Measurements from ENCODE around the gene SYNJ2. TPM values are rescaled to one million over a fixed set of nuclear protein-coding genes. Genes with fewer than 3 reads are reported as not detected.

SYNJ2 gene
- total RNA-seq, 2 experiments from 2014 or later = 32.2 to 32.3 TPM

GRCh38 chr6:158078320-158078719, 96.7 kb downstream of the SYNJ2 start:
- POLR2A ChIA-PET = no interaction called here
- Mint-ChIP-seq H3K27ac (no peak overlapping the region), H3K36me3 (peaks cover 41% of the 10 kb centered on the region), H3K9me3 (no peaks in the 10 kb centered on the region), H3K4me1 (ENCODE audit: low read depth) (no peaks in the 10 kb centered on the region), H3K4me3 (no peak overlapping the region), H3K27me3 (no peaks in the 10 kb centered on the region)
- CTCF ChIA-PET = no interaction called here
- intact Hi-C loops (cut with micrococcal nuclease) = no loop called here
- DNase-seq = no peak

GRCh38 chr6:158080849-158081656, 99.4 kb downstream of the SYNJ2 start:
- no peak overlapping the region for H3K27ac Mint-ChIP-seq

GRCh38 chr6:158081657-158081935, 99.9 kb downstream of the SYNJ2 start:
- H3K4me1 Mint-ChIP-seq (ENCODE audit: low read depth) = no peaks in the 10 kb centered on the region
- peaks cover 42% of the 10 kb centered on the region for H3K36me3 Mint-ChIP-seq
- H3K4me3 Mint-ChIP-seq = no peak overlapping the region
- CTCF ChIA-PET = interaction anchor here (1.0 kb wide), 1 partner anchor 9 kb away, joined by 3 read pairs; no protein-coding TSS in a partner anchor
- DNase-seq = no peak
- H3K27me3 Mint-ChIP-seq = no peaks in the 10 kb centered on the region
- POLR2A ChIA-PET = no interaction called here
- H3K9me3 Mint-ChIP-seq = no peaks in the 10 kb centered on the region
- H3K27ac Mint-ChIP-seq = no peak overlapping the region
- intact Hi-C loops (cut with micrococcal nuclease) = no loop called here

More at GRCh38 chr6:158080849-158081656, 99.4 kb downstream of the SYNJ2 start:
- no peak for DNase-seq
- Mint-ChIP-seq H3K9me3 (no peaks in the 10 kb centered on the region), H3K36me3 (peaks cover 44% of the 10 kb centered on the region), H3K27me3 (no peaks in the 10 kb centered on the region), H3K4me3 (no peak overlapping the region), H3K4me1 (ENCODE audit: low read depth) (no peaks in the 10 kb centered on the region)
- ChIA-PET CTCF (interaction anchor here (0.8 to 1.0 kb wide), 2 partner anchors 9 kb away, joined by 3 to 5 read pairs; no protein-coding TSS in a partner anchor), POLR2A (no interaction called here)
- intact Hi-C loops (cut with micrococcal nuclease) = no loop called here

GRCh38 chr6:158083455-158084325, 102.0 kb downstream of the SYNJ2 start:
- no peaks in the 10 kb centered on the region for H3K4me1 Mint-ChIP-seq (ENCODE audit: low read depth)
- no peaks in the 10 kb centered on the region for H3K9me3 Mint-ChIP-seq
- DNase-seq = no peak
- peaks cover 47% of the 10 kb centered on the region for H3K36me3 Mint-ChIP-seq
- intact Hi-C loops (cut with micrococcal nuclease) = no loop called here
- no peak overlapping the region for H3K4me3 Mint-ChIP-seq
- H3K27ac Mint-ChIP-seq = no peak overlapping the region
- POLR2A ChIA-PET = no interaction called here
- H3K27me3 Mint-ChIP-seq = no peaks in the 10 kb centered on the region
- CTCF ChIA-PET = interaction anchor here (1.1 kb wide), 1 partner anchor 11 kb away, joined by 7 read pairs; no protein-coding TSS in a partner anchor

GRCh38 chr6:158085261-158086053, 103.8 kb downstream of the SYNJ2 start:
- POLR2A ChIA-PET = interaction anchor here (0.6 kb wide), 1 partner anchor 58 kb away, joined by 3 read pairs; no protein-coding TSS in a partner anchor

GRCh38 chr6:158086054-158086503, 104.4 kb downstream of the SYNJ2 start:
- no peak overlapping the region for H3K4me3 Mint-ChIP-seq
- no peak overlapping the region for H3K27ac Mint-ChIP-seq
- no peaks in the 10 kb centered on the region for H3K9me3 Mint-ChIP-seq
- CTCF ChIA-PET = no interaction called here
- peaks cover 43% of the 10 kb centered on the region for H3K36me3 Mint-ChIP-seq
- H3K4me1 Mint-ChIP-seq (ENCODE audit: low read depth) = no peaks in the 10 kb centered on the region
- DNase-seq = no peak
- POLR2A ChIA-PET = no interaction called here
- no peaks in the 10 kb centered on the region for H3K27me3 Mint-ChIP-seq
- intact Hi-C loops (cut with micrococcal nuclease) = no loop called here

More at GRCh38 chr6:158085261-158086053, 103.8 kb downstream of the SYNJ2 start:
- no peak overlapping the region for H3K27ac Mint-ChIP-seq
- peaks cover 47% of the 10 kb centered on the region for H3K36me3 Mint-ChIP-seq
- H3K4me3 Mint-ChIP-seq = no peak overlapping the region
- no peak for DNase-seq
- no peaks in the 10 kb centered on the region for H3K4me1 Mint-ChIP-seq (ENCODE audit: low read depth)
- intact Hi-C loops (cut with micrococcal nuclease) = no loop called here
- CTCF ChIA-PET = no interaction called here
- H3K9me3 Mint-ChIP-seq = no peaks in the 10 kb centered on the region
- no peaks in the 10 kb centered on the region for H3K27me3 Mint-ChIP-seq

GRCh38 chr6:158086504-158087223, 105.0 kb downstream of the SYNJ2 start:
- no peaks in the 10 kb centered on the region for H3K4me1 Mint-ChIP-seq (ENCODE audit: low read depth)
- intact Hi-C loops (cut with micrococcal nuclease) = no loop called here
- no peaks in the 10 kb centered on the region for H3K9me3 Mint-ChIP-seq
- no peak overlapping the region for H3K27ac Mint-ChIP-seq
- POLR2A ChIA-PET = no interaction called here
- DNase-seq = no peak
- no peak overlapping the region for H3K4me3 Mint-ChIP-seq
- H3K36me3 Mint-ChIP-seq = peaks cover 40% of the 10 kb centered on the region
- no peaks in the 10 kb centered on the region for H3K27me3 Mint-ChIP-seq
- CTCF ChIA-PET = no interaction called here

- Mint-ChIP-seq H3K36me3 (peaks cover 44% of the 10 kb centered on the region), H3K4me3 (no peak overlapping the region), H3K27ac (no peak overlapping the region), H3K27me3 (no peaks in the 10 kb centered on the region), H3K4me1 (ENCODE audit: low read depth) (no peaks in the 10 kb centered on the region), H3K9me3 (no peaks in the 10 kb centered on the region)
- DNase-seq = no peak
- POLR2A ChIA-PET = no interaction called here
- CTCF ChIA-PET = no interaction called here
- intact Hi-C loops (cut with micrococcal nuclease) = no loop called here
Measured at GRCh38 chr6:158087224-158087867, 105.7 kb downstream of the SYNJ2 start.

- CTCF ChIA-PET = interaction anchor here (1.0 kb wide), 1 partner anchor 20 kb away, joined by 3 read pairs; no protein-coding TSS in a partner anchor
Measured at GRCh38 chr6:158092806-158093205, 111.1 kb downstream of the SYNJ2 start.

GRCh38 chr6:158095031-158095430, 113.4 kb downstream of the SYNJ2 start:
- Mint-ChIP-seq H3K27ac (no peak overlapping the region), H3K9me3 (no peaks in the 10 kb centered on the region), H3K4me3 (no peak overlapping the region), H3K36me3 (peaks cover 35% of the 10 kb centered on the region), H3K27me3 (no peaks in the 10 kb centered on the region), H3K4me1 (ENCODE audit: low read depth) (no peaks in the 10 kb centered on the region)
- no peak for DNase-seq
- ChIA-PET CTCF (no interaction called here), POLR2A (no interaction called here)
- intact Hi-C loops (cut with micrococcal nuclease) = no loop called here

More at GRCh38 chr6:158092806-158093205, 111.1 kb downstream of the SYNJ2 start:
- H3K27me3 Mint-ChIP-seq = no peaks in the 10 kb centered on the region
- H3K27ac Mint-ChIP-seq = no peak overlapping the region
- H3K4me3 Mint-ChIP-seq = no peak overlapping the region
- DNase-seq = no peak
- intact Hi-C loops (cut with micrococcal nuclease) = no loop called here
- peaks cover 40% of the 10 kb centered on the region for H3K36me3 Mint-ChIP-seq
- H3K9me3 Mint-ChIP-seq = no peaks in the 10 kb centered on the region
- no peaks in the 10 kb centered on the region for H3K4me1 Mint-ChIP-seq (ENCODE audit: low read depth)
- POLR2A ChIA-PET = no interaction called here

GRCh38 chr6:158095671-158096070, 114.0 kb downstream of the SYNJ2 start:
- Mint-ChIP-seq H3K27ac (no peak overlapping the region), H3K9me3 (no peaks in the 10 kb centered on the region), H3K4me3 (no peak overlapping the region), H3K36me3 (peaks cover 35% of the 10 kb centered on the region), H3K4me1 (ENCODE audit: low read depth) (no peaks in the 10 kb centered on the region), H3K27me3 (no peaks in the 10 kb centered on the region)
- DNase-seq = no peak
- ChIA-PET POLR2A (no interaction called here), CTCF (no interaction called here)
- intact Hi-C loops (cut with micrococcal nuclease) = no loop called here
